Breast epithelium (tissue), 3 donors: ENCODE measurements around the gene C1orf115.

Source experiments
- CTCF ChIP-seq, 3 donors: fragments of 450-650 bp; IDR thresholded peaks; one replicate each; pipeline ENCODE4 v1.5.1; 2016 to 2017; ENCODE audit warnings: antibody characterized with exemption in 3 of 3, mild to moderate bottlenecking in 3 of 3, moderate library complexity in 3 of 3
- POLR2AphosphoS5 ChIP-seq, 3 donors: sonication (generic); formaldehyde crosslinking; IDR thresholded peaks; one replicate each; pipeline ENCODE4 v1.6.1; 2017; ENCODE audit warnings: antibody characterized with exemption in 3 of 3

GRCh38 chr1:220705782-220706181 is 15.6 kb downstream of the C1orf115 start:
- TF ChIP-seq CTCF (IDR thresholded peaks at IDR 0.05) (no peak), POLR2AphosphoS5 (IDR thresholded peaks at IDR 0.05) (no peak)
